GM13977 (cell line): ENCODE results near the gene ZNRF1.

ENCODE experiments used
- DNase-seq: peaks from one replicate; pipeline ENCODE4 v3.0.0; 2012; ENCODE audit warnings: low spot score
- CTCF ChIP-seq: IDR thresholded peaks from 2 replicates; pipeline ENCODE4 v1.5.1; 2012; ENCODE audit warnings: mild to moderate bottlenecking, control low read depth; ENCODE audit not compliant: insufficient read depth; ENCODE audit errors: extremely low read depth, missing control alignments
- in situ Hi-C: fragments of 300-500 bp; cut with MboI; formaldehyde crosslinking; loops from one replicate; pipeline ENCODE4 v1.12.0; 2022; ENCODE audit warnings: low sequenced_read_pairs, low pct_unique_long_range_greater_than_20kb, mixed read lengths, inconsistent platforms; ENCODE audit not compliant: unreplicated experiment

The ZNRF1 gene

GRCh38 chr16:74998481-74999218 is at the start of gene ZNRF1:
ZNRF1 (plus strand) TSS chr16:74999024; CDS start chr16:74999672, 648 bp downstream.
- in situ Hi-C loops = loop anchor here (10.0 kb wide), 1 partner anchor 106 kb away; no protein-coding TSS in a partner anchor
- peak; percentile 96 for DNase-seq
- peak; percentile 52 for TF ChIP-seq CTCF

GRCh38 chr16:74949309-74949708 is 49.5 kb upstream of the ZNRF1 start:
- no peak for TF ChIP-seq CTCF
- DNase-seq = no peak
- in situ Hi-C loops = no loop called here

- in situ Hi-C loops = no loop called here
- DNase-seq = no peak
- no peak for TF ChIP-seq CTCF
Measured at GRCh38 chr16:74950511-74950910, 48.3 kb upstream of the ZNRF1 start.

- TF ChIP-seq CTCF = no peak
- in situ Hi-C loops = no loop called here
- no peak for DNase-seq
Measured at GRCh38 chr16:74951206-74951605, 47.6 kb upstream of the ZNRF1 start.

- no peak for TF ChIP-seq CTCF
- in situ Hi-C loops = no loop called here
- no peak for DNase-seq
Measured at GRCh38 chr16:74951681-74952080, 47.1 kb upstream of the ZNRF1 start.

- in situ Hi-C loops = no loop called here
- DNase-seq = no peak
- no peak for TF ChIP-seq CTCF
Measured at GRCh38 chr16:74954763-74955162, 44.1 kb upstream of the ZNRF1 start.
